H1 (cell line): Measurements from ENCODE around the gene IL9. TPM values are rescaled to one million over a fixed set of nuclear protein-coding genes. Genes with fewer than 3 reads are reported as not detected.

Experiments
- CREB1 ChIP-seq: IDR thresholded peaks from 2 replicates; pipeline ENCODE4 v1.6.1; 2012; ENCODE audit warnings: inconsistent platforms
- HDAC6 ChIP-seq: IDR thresholded peaks from one replicate; pipeline ENCODE4 v1.7.1; 2012; ENCODE audit warnings: low read depth, mild to moderate bottlenecking, inconsistent platforms, low read length, moderate library complexity
- KDM5A ChIP-seq: fragments of 200-600 bp; IDR thresholded peaks from 2 replicates; pipeline ENCODE4 v1.7.1; 2012; ENCODE audit warnings: mild to moderate bottlenecking, low read length, inconsistent platforms, mixed read lengths
- SP4 ChIP-seq: IDR thresholded peaks from 2 replicates; pipeline ENCODE4 v1.6.1; 2012; ENCODE audit warnings: low read length, inconsistent platforms
- TCF12 ChIP-seq: IDR thresholded peaks from 2 replicates; pipeline ENCODE4 v1.6.1; 2011; ENCODE audit warnings: low read depth, mild to moderate bottlenecking, low read length
- polyA plus RNA-seq, 7 experiments: library from polyadenylated mRNA; depleted of rRNA in 3 of 7; stranded (reverse) in 5 of 7; unstranded in 2 of 7; fragments of >200 nt in 5 of 7; fragments of 200-250 nt in 2 of 7; gene quantifications; 1 replicate in 5 of 7; 2 replicates in 1 of 7; 4 replicates in 1 of 7; pipeline versions ENCODE4 v1.2.1 to v1.2.3, GENCODE V29; 2011 to 2013; ENCODE audit warnings: missing spikeins in 2 of 7, mixed read lengths in 2 of 7
- total RNA-seq: library from RNA; stranded (reverse); fragmentation: NEBNext Ultra II Directional; extraction: Animal tissue kit (Norgen Biotek cat#: 25700); gene quantifications from 2 replicates; pipeline ENCODE4 v1.2.1, GENCODE V29; 2021
- TF ChIP-seq, protein P1 (sequence below): IDR thresholded peaks from 2 replicates; pipeline ENCODE4 v1.6.1; 2012; ENCODE audit warnings: low read length, inconsistent platforms

The IL9 gene
- total and polyA plus RNA-seq, 2 of the 8 experiments (the other 6 are each of a cell fraction or from before 2014, with no cell fraction given) = not detected

- TF ChIP-seq KDM5A = no peak
- TF ChIP-seq, protein P1, sequence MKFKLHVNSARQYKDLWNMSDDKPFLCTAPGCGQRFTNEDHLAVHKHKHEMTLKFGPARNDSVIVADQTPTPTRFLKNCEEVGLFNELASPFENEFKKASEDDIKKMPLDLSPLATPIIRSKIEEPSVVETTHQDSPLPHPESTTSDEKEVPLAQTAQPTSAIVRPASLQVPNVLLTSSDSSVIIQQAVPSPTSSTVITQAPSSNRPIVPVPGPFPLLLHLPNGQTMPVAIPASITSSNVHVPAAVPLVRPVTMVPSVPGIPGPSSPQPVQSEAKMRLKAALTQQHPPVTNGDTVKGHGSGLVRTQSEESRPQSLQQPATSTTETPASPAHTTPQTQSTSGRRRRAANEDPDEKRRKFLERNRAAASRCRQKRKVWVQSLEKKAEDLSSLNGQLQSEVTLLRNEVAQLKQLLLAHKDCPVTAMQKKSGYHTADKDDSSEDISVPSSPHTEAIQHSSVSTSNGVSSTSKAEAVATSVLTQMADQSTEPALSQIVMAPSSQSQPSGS = no peak
- no peak for TF ChIP-seq HDAC6
- no peak for TF ChIP-seq CREB1
- no peak for TF ChIP-seq SP4
- TF ChIP-seq TCF12 = no peak
These were observed 33.6 kb downstream of the IL9 start (continued) for GRCh38 chr5:135862086-135862485.
